Right atrium auricular region (tissue), 2 donors: ENCODE results near the gene EPHA4. TPM values are rescaled to one million over a fixed set of nuclear protein-coding genes. Genes with fewer than 3 reads are reported as not detected.
A peak's percentile ranks its signal among the peaks of the same experiment; 100 is the strongest.

Experiments used
- DNase-seq: peaks from one replicate; pipeline ENCODE4 v3.0.0-alpha.2; 2019; ENCODE audit warnings: low spot score
- H3K27ac ChIP-seq, 2 donors: fragments of 200-600 bp; sonication (generic); 1 replicate in 1 of 2; 2 replicates in 1 of 2; pipeline ENCODE4 v1.5.1; 2016 to 2019
- H3K27me3 ChIP-seq, 2 donors: fragments of 200-600 bp; sonication (generic); one replicate each; pipeline versions ENCODE4 v1.5.1 to v1.6.0; 2017 to 2019
- H3K36me3 ChIP-seq: fragments of 200-600 bp; sonication (generic); one replicate; pipeline ENCODE4 v1.5.1; 2016
- H3K4me1 ChIP-seq, 2 donors: fragments of 200-600 bp; sonication (generic); one replicate each; pipeline versions ENCODE4 v1.5.1 to v1.6.0; 2017 to 2019
- H3K4me3 ChIP-seq, 2 donors: fragments of 200-600 bp; sonication (generic); 1 replicate in 1 of 2; 2 replicates in 1 of 2; pipeline ENCODE4 v1.5.1; 2017 to 2019; ENCODE audit warnings: mild to moderate bottlenecking in 1 of 2, moderate library complexity in 1 of 2
- H3K9me3 ChIP-seq, 2 donors: fragments of 200-600 bp; sonication (generic); one replicate each; pipeline ENCODE4 v1.5.1; 2019
- total RNA-seq, 2 donors: library from RNA; depleted of rRNA; stranded (reverse); fragments of >200 nt; gene quantifications; one replicate each; pipeline ENCODE4 v1.1.0, GENCODE V29; 2016
- TF ChIP-seq, protein P1 (sequence below), 2 donors: fragments of 200-600 bp; sonication (generic); IDR thresholded peaks; one replicate each; pipeline ENCODE4 v1.5.1; 2019; ENCODE audit warnings: antibody characterized with exemption in 2 of 2

EPHA4 gene
- total RNA-seq, 2 donors from 2014 or later, result 74.2 to 107 TPM

DNA sequence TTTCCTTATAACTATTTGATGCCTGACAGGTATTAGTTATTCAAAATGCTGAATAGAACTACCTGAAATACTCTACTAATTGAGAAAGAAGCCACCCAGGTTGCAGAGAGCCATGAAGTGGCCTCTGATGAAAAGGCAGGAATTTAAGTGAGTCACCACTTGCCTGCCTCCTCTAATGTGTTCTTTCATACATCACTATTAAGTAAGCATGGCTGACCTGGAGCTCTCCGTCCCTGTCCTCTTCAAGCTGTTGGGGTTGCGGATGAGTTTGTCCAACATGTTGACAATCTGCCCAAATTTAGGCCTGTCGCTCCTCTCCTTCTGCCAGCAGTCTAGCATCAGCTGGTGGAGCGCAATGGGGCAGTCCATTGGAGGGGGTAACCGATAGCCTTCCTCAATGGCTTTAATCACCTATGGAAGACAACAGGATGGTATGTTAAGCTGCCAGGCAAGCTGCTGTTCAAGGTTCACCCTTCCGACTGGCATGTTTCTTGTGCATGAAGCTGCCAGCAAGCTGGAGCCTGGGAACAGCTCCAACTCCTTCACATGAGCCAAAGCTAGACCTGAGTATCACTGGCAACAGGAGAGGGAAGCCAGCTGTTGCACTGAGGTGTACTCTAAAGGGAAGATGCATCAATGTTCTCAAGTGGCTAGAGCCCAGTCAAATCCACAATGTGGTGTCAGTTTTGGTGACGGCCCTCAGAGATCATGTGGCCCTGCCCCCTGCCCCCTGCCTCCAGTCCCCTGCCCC is 142.2 kb downstream of the EPHA4 start:
- peak overlapping the region in 1 of 2 donors; percentile 61 for H3K27ac ChIP-seq
- no peaks in the 10 kb centered on the region for H3K27me3 ChIP-seq
- DNase-seq, result no peak
- H3K4me1 ChIP-seq, result peaks cover 0 to 19% of the 10 kb centered on the region in 2 donors
- H3K9me3 ChIP-seq, result no peaks in the 10 kb centered on the region
- H3K36me3 ChIP-seq, result peaks cover 39% of the 10 kb centered on the region
- H3K4me3 ChIP-seq, result no peak overlapping the region
- TF ChIP-seq, protein P1, sequence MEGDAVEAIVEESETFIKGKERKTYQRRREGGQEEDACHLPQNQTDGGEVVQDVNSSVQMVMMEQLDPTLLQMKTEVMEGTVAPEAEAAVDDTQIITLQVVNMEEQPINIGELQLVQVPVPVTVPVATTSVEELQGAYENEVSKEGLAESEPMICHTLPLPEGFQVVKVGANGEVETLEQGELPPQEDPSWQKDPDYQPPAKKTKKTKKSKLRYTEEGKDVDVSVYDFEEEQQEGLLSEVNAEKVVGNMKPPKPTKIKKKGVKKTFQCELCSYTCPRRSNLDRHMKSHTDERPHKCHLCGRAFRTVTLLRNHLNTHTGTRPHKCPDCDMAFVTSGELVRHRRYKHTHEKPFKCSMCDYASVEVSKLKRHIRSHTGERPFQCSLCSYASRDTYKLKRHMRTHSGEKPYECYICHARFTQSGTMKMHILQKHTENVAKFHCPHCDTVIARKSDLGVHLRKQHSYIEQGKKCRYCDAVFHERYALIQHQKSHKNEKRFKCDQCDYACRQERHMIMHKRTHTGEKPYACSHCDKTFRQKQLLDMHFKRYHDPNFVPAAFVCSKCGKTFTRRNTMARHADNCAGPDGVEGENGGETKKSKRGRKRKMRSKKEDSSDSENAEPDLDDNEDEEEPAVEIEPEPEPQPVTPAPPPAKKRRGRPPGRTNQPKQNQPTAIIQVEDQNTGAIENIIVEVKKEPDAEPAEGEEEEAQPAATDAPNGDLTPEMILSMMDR (IDR thresholded peaks at IDR 0.05), result no peak

DNA sequence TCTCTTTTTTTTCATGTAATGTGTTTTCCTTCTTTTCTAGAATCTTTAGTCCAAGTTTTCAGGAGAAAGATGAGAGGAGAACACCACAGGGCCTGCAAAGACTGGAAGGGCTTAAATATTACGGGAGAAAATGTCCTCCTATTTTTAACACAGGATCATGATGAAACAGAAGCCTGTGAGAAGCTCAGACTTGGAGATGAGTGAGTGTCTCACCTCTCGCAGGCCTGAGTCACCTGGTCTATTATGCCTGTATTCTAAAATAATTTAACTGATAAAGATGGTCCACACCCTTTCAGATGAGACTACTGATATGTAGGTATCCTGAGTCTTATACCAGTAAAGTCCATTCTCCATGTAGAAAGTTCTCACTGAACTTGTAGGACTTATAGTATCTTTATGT is 143.2 kb downstream of the EPHA4 start:
- Histone ChIP-seq H3K4me3 (no peak overlapping the region), H3K27me3 (no peaks in the 10 kb centered on the region), H3K27ac (peak overlapping the region in 1 of 2 donors; percentile 61), H3K4me1 (peaks cover 0 to 19% of the 10 kb centered on the region in 2 donors), H3K36me3 (peaks cover 33% of the 10 kb centered on the region), H3K9me3 (no peaks in the 10 kb centered on the region)
- TF ChIP-seq, protein P1 (IDR thresholded peaks at IDR 0.05), result no peak
- no peak for DNase-seq

DNA sequence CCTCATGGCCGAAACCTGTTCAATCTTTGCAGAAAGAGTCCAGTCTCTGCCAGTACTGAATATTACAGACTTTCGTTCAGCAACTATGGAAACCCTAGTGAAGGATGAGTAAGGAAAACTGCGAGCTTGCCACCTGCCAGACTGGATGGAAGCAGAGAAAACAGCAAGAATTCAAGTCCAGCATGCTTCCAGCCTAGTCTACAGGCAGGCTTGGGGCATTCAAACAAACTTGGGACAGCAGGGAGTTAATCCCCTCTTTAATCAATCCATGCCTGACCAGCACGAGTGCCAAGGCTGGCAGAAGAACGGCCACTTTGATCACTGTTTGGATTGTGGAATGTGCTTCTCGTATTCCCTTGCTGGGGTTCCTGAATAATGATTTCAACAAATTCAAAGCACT is 145.2 kb downstream of the EPHA4 start:
- no peak for DNase-seq
- Histone ChIP-seq H3K27ac (peak overlapping the region in 1 of 2 donors; percentile 16), H3K36me3 (peaks cover 24% of the 10 kb centered on the region), H3K9me3 (no peaks in the 10 kb centered on the region), H3K27me3 (no peaks in the 10 kb centered on the region), H3K4me1 (peaks cover 0 to 25% of the 10 kb centered on the region in 2 donors), H3K4me3 (no peak overlapping the region)
- TF ChIP-seq, protein P1 (IDR thresholded peaks at IDR 0.05), result no peak

DNA sequence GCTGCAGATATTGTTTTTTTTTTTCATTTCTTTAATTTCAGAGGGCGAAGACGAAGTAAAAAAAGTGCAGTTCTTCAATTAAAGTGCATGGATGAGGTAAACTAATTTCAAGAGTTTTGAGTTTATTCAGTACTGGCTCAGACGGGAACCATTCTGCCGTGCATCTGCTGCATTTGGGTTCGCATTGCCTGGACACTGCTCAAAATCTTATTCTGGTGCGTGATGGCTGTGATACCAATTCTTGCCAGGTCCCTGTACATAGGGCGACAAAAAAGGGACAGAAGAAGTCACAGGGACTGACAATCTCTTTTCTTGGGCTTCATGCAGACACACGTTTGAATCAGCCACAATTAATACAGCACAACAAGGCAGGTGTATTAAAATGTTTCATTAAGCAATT is 146.2 kb downstream of the EPHA4 start:
- Histone ChIP-seq H3K9me3 (no peaks in the 10 kb centered on the region), H3K36me3 (peaks cover 24% of the 10 kb centered on the region), H3K4me1 (peaks cover 0 to 25% of the 10 kb centered on the region in 2 donors), H3K4me3 (no peak overlapping the region), H3K27me3 (no peaks in the 10 kb centered on the region), H3K27ac (no peak overlapping the region)
- TF ChIP-seq, protein P1 (IDR thresholded peaks at IDR 0.05), result no peak
- no peak for DNase-seq

DNA sequence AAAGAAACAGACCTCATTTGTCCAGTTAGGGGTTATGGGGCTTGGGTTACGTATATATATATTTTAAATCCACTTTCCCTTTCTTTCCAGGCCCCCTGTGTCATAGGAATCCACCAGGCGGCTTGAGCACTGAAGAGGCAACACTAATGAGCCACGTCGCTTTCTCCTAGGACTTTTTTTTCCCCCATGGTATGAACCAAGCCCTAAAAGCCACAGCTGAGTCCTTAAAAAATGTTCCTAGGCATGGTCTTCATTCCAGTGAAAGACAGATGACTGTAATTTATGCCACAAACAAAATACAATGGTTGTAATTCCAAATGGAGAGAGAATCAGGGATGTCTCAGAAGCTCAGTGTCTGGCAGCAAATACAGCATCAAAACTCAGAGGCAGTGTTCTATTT is 146.8 kb downstream of the EPHA4 start:
- Histone ChIP-seq H3K27me3 (no peaks in the 10 kb centered on the region), H3K4me3 (no peak overlapping the region), H3K9me3 (no peaks in the 10 kb centered on the region), H3K36me3 (peaks cover 24% of the 10 kb centered on the region), H3K4me1 (peaks cover 0 to 25% of the 10 kb centered on the region in 2 donors), H3K27ac (peak overlapping the region in 1 of 2 donors; percentile 14)
- TF ChIP-seq, protein P1 (IDR thresholded peaks at IDR 0.05), result no peak
- DNase-seq, result no peak
